Caco-2 (cell line): ENCODE measurements around the gene TMEM50B. TPM values are rescaled to one million over a fixed set of nuclear protein-coding genes. Genes with fewer than 3 reads are reported as not detected.

Source experiments
- Bru-seq: library from RNA; stranded (reverse); fragments of 400-500 nt; gene quantifications from one replicate; lab custom pipeline; 2021; lab: Mats Ljungman, UMichigan
- BruChase-seq, 2 experiments: library from RNA; stranded (reverse); fragments of 400-500 nt; gene quantifications; one replicate each; lab custom pipeline; 2021; lab: Mats Ljungman, UMichigan
- BruUV-seq: library from RNA; stranded (reverse); fragments of 400-500 nt; replicated peaks from 2 replicates; lab custom pipeline; 2021; lab: Mats Ljungman, UMichigan
- CTCF ChIA-PET: fragments of 300-600 bp; sonication (Branson Sonifier 250); formaldehyde crosslinking; loops from one replicate; lab custom pipeline; 2022; ENCODE audit warnings: antibody characterized with exemption; lab: Charles Lee
- POLR2A ChIA-PET: fragments of 300-600 bp; sonication (Branson Sonifier 250); formaldehyde crosslinking; loops from one replicate; lab custom pipeline; 2022; ENCODE audit warnings: antibody characterized with exemption; lab: Charles Lee
- DNase-seq, 2 experiments: peaks; one replicate each; pipeline versions ENCODE4 v3.0.0 to v3.0.0-alpha.2; 2020 to 2022
- H3K27me3 ChIP-seq: replicated peaks from 2 replicates; pipeline ENCODE4 v1.6.0; 2011; ENCODE audit warnings: low read length; ENCODE audit not compliant: control insufficient read depth, insufficient read depth
- H3K36me3 ChIP-seq: 2 replicates; pipeline ENCODE4 v1.5.1; 2011; ENCODE audit warnings: low read length; ENCODE audit not compliant: control insufficient read depth, insufficient read depth
- H3K4me1 ChIP-seq: fragments of 250-450 bp; sonication (Bioruptor Pico); 2 replicates; pipeline ENCODE4 v1.5.1; 2020; ENCODE audit warnings: mild to moderate bottlenecking
- H3K4me3 ChIP-seq: 2 replicates; pipeline ENCODE4 v1.5.1; 2011; ENCODE audit warnings: low read depth, mild to moderate bottlenecking, control low read depth, low read length
- H3K9me3 ChIP-seq: fragments of 250-450 bp; sonication (Bioruptor Pico); 2 replicates; pipeline ENCODE4 v1.5.1; 2020; ENCODE audit warnings: mild to moderate bottlenecking, moderate library complexity
- H3K27ac Mint-ChIP-seq: one replicate; pipeline ENCODE4 v1.8.0; 2022; ENCODE audit warnings: mixed read lengths; ENCODE audit not compliant: unreplicated experiment
- H3K27me3 Mint-ChIP-seq: one replicate; pipeline ENCODE4 v1.8.0; 2022; ENCODE audit warnings: mixed read lengths; ENCODE audit not compliant: insufficient read depth, unreplicated experiment
- H3K36me3 Mint-ChIP-seq: one replicate; pipeline ENCODE4 v1.8.0; 2022; ENCODE audit warnings: mild to moderate bottlenecking, mixed read lengths; ENCODE audit not compliant: insufficient read depth, unreplicated experiment
- H3K4me1 Mint-ChIP-seq: one replicate; pipeline ENCODE4 v1.8.0; 2022; ENCODE audit warnings: low read depth, mixed read lengths; ENCODE audit not compliant: unreplicated experiment
- H3K4me3 Mint-ChIP-seq: one replicate; pipeline ENCODE4 v1.8.0; 2022; ENCODE audit warnings: mild to moderate bottlenecking, moderate library complexity, mixed read lengths; ENCODE audit not compliant: unreplicated experiment
- H3K9me3 Mint-ChIP-seq: one replicate; pipeline ENCODE4 v1.8.0; 2022; ENCODE audit warnings: mixed read lengths; ENCODE audit not compliant: unreplicated experiment
- CTCF ChIP-seq, 2 experiments: fragments of 200-600 bp in 1 of 2; IDR thresholded peaks; 1 replicate in 1 of 2; 2 replicates in 1 of 2; pipeline versions ENCODE4 v1.5.1 to v1.8.0; 2011 to 2022; ENCODE audit warnings: antibody characterized with exemption in 1 of 2, control low read depth in 1 of 2, inconsistent platforms in 1 of 2, low read depth in 1 of 2, low read length in 1 of 2, mild to moderate bottlenecking in 1 of 2, moderate library complexity in 1 of 2; ENCODE audit not compliant: insufficient read depth in 1 of 2, severe bottlenecking in 1 of 2, unreplicated experiment in 1 of 2
- intact Hi-C: fragments of 100-400 bp; cut with micrococcal nuclease; formaldehyde crosslinking; loops from one replicate; pipeline ENCODE4 v1.10.0; 2022; ENCODE audit not compliant: unreplicated experiment
- long read RNA-seq: library from polyadenylated mRNA; stranded (forward); transcript quantifications from one replicate; pipeline ENCODE4 v2.0.0, GENCODE V29; 2022
- total RNA-seq: library from RNA; stranded (reverse); gene quantifications from 2 replicates; pipeline ENCODE4 v1.2.3, GENCODE V29; 2022

The TMEM50B gene
- total RNA-seq (21.0 and 25.9 TPM in 2 replicates), Bru-seq, nascent RNA (percentile 73 among the genes with signal in this experiment), BruChase-seq, experiment 1, labeled RNA remaining after a 2-hour chase (percentile 79 among the genes with signal in this experiment), BruChase-seq, experiment 2, labeled RNA remaining after a 6-hour chase (percentile 82 among the genes with signal in this experiment)
- long read RNA-seq, transcript TMEM50B-210 (7 exons, 2,375 nt): major isoform, 65 of 80 reads
- long read RNA-seq, partial matches to known transcripts: 0 of 80 reads
- long read RNA-seq, other reads (novel, unspliced or antisense): 10 of 80 reads

GRCh38 chr21:33479679-33480480 is at the start of gene TMEM50B:
Gene TMEM50B (minus strand): TSS chr21:33479974. CDS start chr21:33468885, 11,089 bp downstream.
- H3K27me3 ChIP-seq: no peaks in the 10 kb centered on the region
- ChIA-PET CTCF (interaction anchor here (0.5 to 1.7 kb wide), 20 partner anchors 11 to 540 kb away, joined by 3 to 27 read pairs (median 4); partner anchors contain the start of genes DNAJC28, DONSON and IFNAR1), POLR2A (interaction anchor here (0.7 to 3.5 kb wide), 11 partner anchors 12 to 593 kb away, joined by 3 to 43 read pairs (median 6); partner anchors contain the start of genes DNAJC28, DONSON, GART and IFNAR1)
- intact Hi-C loops: no loop called here
- peak; percentile 35 to 82 for TF ChIP-seq CTCF (IDR thresholded peaks at IDR 0.05; ENCODE audit: insufficient read depth in 1 of 2, low read depth in 1 of 2, low read length in 1 of 2, severe bottlenecking in 1 of 2, unreplicated experiment in 1 of 2)
- BruUV-seq: no TSS peak
- Mint-ChIP-seq H3K36me3 (no peaks in the 10 kb centered on the region), H3K4me3 (peak within 1 kb of the TSS; percentile 91), H3K27ac (peak within 1 kb of the TSS; percentile 89), H3K27me3 (no peaks in the 10 kb centered on the region), H3K4me1 (peaks cover 4% of the 10 kb centered on the region), H3K9me3 (no peaks in the 10 kb centered on the region)
- no peaks in the 10 kb centered on the region for H3K36me3 ChIP-seq
- H3K9me3 ChIP-seq: no peaks in the 10 kb centered on the region
- peaks cover 6% of the 10 kb centered on the region; the same call in 1 of the 2 replicates for H3K4me1 ChIP-seq
- DNase-seq: peak; percentile 97
- H3K4me3 ChIP-seq: peak within 1 kb of the TSS; percentile 91

DNA sequence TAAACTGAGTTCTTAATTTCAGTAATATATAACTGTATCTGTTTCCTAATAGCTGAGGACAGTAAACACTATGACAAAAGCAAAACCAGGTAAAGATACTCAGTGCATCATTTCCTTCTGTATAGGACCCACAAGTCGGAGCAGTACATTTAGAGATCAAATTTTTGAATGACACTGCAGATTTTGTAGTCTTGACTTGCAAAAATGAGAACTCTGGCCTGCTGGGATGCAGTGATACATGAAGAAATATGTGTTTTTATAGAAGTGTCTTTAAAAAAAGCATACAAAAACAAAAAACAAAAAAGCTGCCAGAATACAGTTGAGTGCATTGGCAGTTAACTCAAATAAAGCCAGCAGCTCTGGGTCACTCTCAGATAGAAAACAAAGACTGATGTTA is 43.2 kb upstream of the TMEM50B start:
- H3K4me1 Mint-ChIP-seq: no peaks in the 10 kb centered on the region
- TF ChIP-seq CTCF (IDR thresholded peaks at IDR 0.05; ENCODE audit: insufficient read depth in 1 of 2, low read depth in 1 of 2, low read length in 1 of 2, severe bottlenecking in 1 of 2, unreplicated experiment in 1 of 2): no peak
- POLR2A ChIA-PET: no interaction called here
- CTCF ChIA-PET: no interaction called here
- H3K27ac Mint-ChIP-seq: peak overlapping the region; percentile 32
- Histone ChIP-seq H3K4me1 (no peaks in the 10 kb centered on the region), H3K36me3 (no peaks in the 10 kb centered on the region), H3K27me3 (no peaks in the 10 kb centered on the region), H3K4me3 (no peak overlapping the region), H3K9me3 (no peaks in the 10 kb centered on the region)
- no peak for DNase-seq
- intact Hi-C loops: no loop called here
- BruUV-seq: no TSS peak
- no peak overlapping the region for H3K4me3 Mint-ChIP-seq
- peaks cover 76% of the 10 kb centered on the region for H3K36me3 Mint-ChIP-seq
- H3K9me3 Mint-ChIP-seq: no peaks in the 10 kb centered on the region
- H3K27me3 Mint-ChIP-seq: no peaks in the 10 kb centered on the region

GRCh38 chr21:33522297-33522952 is 42.7 kb upstream of the TMEM50B start:
- peak overlapping the region; percentile 32 for H3K27ac Mint-ChIP-seq
- H3K9me3 Mint-ChIP-seq: no peaks in the 10 kb centered on the region
- H3K27me3 Mint-ChIP-seq: no peaks in the 10 kb centered on the region

More at GRCh38 chr21:33522297-33522952, 42.7 kb upstream of the TMEM50B start:
- no peaks in the 10 kb centered on the region for H3K27me3 ChIP-seq
- ChIA-PET POLR2A (no interaction called here), CTCF (no interaction called here)
- no peaks in the 10 kb centered on the region for H3K4me1 ChIP-seq
- intact Hi-C loops: no loop called here
- H3K36me3 ChIP-seq: no peaks in the 10 kb centered on the region
- Mint-ChIP-seq H3K4me3 (no peak overlapping the region), H3K4me1 (no peaks in the 10 kb centered on the region), H3K36me3 (peaks cover 73% of the 10 kb centered on the region)
- H3K9me3 ChIP-seq: no peaks in the 10 kb centered on the region
- DNase-seq: no peak
- no peak overlapping the region for H3K4me3 ChIP-seq
- BruUV-seq: no TSS peak
- TF ChIP-seq CTCF (IDR thresholded peaks at IDR 0.05; ENCODE audit: insufficient read depth in 1 of 2, low read depth in 1 of 2, low read length in 1 of 2, severe bottlenecking in 1 of 2, unreplicated experiment in 1 of 2): no peak
